ENCODE measurements around the gene SEPSECS.

The SEPSECS gene

DNA sequence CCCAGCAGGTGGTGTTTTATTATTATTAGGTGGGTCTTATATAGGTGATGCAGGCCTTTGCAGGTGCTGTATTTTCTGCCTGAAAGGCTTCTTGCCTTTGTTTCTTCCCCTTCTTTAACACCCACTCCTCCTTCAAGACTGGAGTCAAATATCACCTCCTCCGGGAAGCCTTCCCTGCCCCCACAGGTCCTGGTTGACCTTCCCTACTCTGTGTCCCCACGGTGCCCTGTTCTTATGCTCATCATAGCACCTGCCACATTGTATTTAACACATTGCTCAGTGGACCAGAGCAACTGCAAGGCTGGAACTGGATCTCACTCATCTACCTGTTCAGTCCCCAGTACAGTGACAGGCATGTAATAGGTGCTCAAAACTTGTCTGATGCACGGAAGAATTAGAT lies 89.7 kb downstream of the SEPSECS start:
- DNase-seq (ENCODE audit: extremely low read depth, low read depth), result no peak

More for the DNA sequence above, 89.7 kb downstream of the SEPSECS start:
- TF ChIP-seq, protein P1, sequence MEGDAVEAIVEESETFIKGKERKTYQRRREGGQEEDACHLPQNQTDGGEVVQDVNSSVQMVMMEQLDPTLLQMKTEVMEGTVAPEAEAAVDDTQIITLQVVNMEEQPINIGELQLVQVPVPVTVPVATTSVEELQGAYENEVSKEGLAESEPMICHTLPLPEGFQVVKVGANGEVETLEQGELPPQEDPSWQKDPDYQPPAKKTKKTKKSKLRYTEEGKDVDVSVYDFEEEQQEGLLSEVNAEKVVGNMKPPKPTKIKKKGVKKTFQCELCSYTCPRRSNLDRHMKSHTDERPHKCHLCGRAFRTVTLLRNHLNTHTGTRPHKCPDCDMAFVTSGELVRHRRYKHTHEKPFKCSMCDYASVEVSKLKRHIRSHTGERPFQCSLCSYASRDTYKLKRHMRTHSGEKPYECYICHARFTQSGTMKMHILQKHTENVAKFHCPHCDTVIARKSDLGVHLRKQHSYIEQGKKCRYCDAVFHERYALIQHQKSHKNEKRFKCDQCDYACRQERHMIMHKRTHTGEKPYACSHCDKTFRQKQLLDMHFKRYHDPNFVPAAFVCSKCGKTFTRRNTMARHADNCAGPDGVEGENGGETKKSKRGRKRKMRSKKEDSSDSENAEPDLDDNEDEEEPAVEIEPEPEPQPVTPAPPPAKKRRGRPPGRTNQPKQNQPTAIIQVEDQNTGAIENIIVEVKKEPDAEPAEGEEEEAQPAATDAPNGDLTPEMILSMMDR (IDR thresholded peaks at IDR 0.05; ENCODE audit: low read depth, low read length), result no peak

Measured in AG09319 (cell line).